GM21723 (cell line): ENCODE results near the gene ZNF333.

Experiments
- ATAC-seq: cut with Tn5 transposase; IDR thresholded peaks from one replicate; pipeline ENCODE4 v1.9.1; 2021; ENCODE audit warnings: mild to moderate bottlenecking, moderate library complexity; ENCODE audit not compliant: unreplicated experiment

Gene ZNF333

DNA sequence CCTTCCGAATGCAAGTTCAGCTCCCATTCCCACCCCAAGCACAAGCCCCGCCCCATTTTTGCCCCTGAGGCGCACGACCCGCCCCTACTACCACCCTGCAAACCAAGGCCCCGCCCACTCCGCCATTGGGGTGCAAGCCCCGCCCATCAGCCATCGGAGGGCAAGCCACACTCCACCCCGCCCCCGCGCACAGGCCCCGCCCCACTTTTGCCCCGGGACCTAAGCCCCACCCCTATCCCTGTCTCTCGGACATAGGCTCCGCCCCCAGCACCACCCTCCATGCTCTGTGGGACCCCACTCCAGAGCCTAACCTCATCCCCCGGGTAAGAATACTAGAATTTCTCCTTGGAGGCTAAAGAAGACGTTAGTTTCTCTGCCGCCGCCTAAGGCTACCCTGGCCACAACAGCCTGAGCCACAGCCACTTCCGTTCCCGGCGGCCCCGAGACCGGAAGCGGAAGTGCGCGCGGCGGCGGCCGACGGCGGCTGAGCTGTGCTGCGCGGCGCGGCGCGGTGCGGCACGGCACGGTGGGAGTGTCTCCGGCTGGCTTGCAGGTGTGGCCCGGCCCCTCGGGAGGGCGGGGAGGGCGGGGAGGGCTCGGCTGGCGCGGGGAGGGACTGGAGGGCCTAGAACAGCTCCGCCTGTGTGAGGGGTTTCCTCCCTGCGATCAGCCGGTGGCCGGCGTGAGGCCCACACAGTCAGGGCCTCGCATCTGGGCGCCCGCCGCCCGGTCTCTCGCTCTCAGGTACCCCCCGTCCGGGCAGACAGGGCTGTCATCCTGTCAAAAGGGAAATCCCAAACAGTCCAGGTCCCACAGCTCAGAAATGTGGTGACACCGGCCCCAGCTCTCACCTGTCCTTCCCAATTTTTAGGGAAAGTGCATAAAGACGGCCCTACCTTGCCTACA, at the start of gene ZNF333:
Gene ZNF333 (plus strand): TSS at position 451 of the 906 bp plus-strand sequence. CDS start 3,444 bp downstream, outside the sequence.
- peak; percentile 88 for ATAC-seq

DNA sequence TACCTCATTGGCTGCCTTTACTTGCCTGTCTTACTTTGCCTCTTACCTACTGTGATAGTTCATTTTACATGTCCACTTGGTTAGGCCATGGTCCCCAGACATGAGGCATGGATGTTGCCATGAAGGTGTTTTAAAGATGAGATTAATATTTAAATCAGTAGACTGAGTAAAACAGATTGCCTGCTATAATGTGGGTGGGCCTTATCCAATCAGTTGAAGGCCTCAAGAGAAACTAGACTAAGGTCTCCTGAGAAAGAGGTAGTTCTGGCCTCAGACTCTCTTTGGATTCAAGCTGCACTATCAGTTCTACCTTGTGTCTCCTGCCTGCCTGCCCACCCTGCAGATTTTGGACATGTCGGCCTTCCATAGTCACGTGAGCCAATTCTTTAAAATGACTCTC, 41.3 kb upstream of the ZNF333 start:
- ATAC-seq: no peak

DNA sequence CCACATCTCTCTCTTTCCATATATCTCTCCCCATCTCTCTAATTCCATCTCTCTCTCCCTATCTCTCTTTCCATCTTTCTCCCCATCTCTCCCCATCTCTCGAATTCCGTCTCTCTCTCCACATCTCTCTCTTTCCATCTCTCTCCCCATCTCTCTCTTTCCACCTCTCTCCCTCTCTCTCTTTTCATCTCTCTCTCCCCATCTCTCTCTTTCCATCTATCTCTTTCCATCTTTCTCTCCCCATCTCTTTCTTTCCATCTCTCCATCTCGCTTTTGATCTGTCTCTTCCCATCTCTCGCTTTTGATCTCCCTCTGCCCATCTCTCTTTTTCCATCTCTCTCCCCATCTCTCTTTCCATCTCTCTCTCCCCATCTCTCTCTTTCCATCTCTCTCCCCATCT, 40.8 kb upstream of the ZNF333 start:
- ATAC-seq: no peak

DNA sequence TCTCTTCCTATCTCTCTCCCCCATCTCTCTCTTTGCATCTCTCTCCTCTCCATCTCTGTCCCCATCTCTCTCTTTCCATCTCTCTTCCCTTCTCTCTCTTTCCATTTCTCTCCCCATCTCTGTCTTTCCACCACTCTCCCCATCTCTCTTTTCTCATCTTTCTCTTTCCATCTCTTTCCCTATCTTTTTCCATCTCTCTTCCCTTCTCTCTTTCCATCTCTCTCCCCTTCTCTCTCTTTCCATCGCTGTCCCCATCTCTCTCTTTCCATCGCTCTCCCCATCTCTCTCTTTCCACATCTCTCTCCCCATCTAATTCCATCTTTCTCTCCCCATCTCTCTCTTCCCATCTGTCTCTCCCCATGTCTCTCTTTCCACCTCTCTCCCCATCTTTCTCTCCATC, 39.7 kb upstream of the ZNF333 start:
- no peak for ATAC-seq

DNA sequence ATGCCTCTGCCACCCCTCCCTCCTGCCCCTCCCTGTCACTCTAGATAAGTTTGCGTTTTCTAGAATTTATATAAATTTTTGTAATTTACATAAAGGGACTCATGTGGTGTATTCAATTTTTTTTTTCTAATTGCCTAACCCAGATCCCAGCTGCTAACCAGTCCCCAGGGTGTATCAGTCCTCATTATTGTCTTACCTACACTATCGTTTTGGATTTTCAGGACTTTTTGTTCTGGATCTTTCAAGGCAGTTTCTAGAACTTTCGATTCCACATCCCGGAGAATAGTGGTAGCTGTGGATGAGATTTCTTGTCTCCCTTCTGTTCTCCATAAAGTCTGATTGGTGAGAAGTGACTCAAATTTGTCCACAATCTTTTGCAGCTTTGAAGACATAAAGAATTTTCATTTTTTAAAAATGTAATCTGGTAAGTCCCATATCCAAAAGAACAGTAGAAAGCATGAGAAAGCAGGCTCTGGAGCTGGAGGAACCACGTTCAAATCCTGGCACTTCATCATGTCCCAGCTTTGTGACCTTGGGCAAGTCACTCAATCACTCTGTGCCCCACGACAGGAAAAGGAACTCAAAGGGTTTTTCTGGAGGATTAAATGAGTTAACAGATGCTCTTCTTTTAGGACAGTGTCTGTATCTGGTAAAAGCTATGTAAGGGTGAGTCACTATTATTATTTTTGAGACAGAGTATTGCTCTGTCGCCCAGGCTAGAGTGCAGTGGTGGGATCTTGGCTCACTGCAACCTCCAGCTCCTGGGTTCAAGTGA, 34.9 kb upstream of the ZNF333 start:
- no peak for ATAC-seq

DNA sequence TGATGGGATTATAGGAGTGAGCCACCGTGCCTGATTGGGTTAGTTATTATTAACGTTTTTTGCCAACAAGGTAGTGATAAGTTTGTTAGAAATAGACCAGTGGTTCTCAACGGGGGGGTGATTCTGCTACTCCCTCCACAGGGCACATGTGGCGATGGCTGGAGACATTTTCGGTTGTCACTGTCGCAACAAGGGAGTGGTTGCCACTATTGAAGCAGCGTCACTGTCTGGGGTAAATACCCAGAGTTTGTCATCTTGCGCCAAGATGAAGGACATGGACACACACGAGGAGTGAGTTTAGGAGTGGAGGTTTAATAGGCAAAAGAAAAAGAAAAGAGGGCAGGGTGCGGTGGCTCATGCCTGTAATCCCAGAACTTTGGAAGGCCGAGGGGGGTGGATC, 34.1 kb upstream of the ZNF333 start:
- no peak for ATAC-seq

DNA sequence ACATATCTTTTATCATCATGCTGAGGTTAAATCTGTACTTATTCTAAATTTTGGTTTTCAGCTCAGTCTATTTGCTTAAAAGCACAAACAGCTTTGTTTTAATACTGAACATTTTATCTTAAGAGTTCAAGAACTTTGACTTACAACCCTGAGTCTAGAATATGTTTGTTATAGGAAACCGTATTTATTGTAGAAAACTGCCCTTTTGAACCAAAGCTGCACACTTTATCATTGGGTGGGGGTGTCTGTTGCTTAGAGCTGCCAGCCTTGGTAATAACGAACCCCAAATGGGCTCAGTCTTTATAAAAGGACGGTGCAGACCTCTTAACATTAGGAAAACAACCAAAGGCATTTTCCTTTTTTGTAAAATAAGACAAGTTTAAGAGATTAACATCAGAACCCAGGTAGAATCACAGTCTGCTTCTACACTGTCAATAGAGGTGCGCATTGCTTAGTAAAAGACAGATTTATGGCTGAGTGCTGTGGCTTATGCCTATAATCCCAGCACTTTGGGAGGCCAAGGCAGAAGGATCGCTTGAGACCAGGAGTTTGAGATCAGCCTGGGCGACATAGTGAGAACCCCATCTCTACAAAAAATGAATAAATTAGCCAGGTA, 29.9 kb upstream of the ZNF333 start:
- ATAC-seq: no peak

DNA sequence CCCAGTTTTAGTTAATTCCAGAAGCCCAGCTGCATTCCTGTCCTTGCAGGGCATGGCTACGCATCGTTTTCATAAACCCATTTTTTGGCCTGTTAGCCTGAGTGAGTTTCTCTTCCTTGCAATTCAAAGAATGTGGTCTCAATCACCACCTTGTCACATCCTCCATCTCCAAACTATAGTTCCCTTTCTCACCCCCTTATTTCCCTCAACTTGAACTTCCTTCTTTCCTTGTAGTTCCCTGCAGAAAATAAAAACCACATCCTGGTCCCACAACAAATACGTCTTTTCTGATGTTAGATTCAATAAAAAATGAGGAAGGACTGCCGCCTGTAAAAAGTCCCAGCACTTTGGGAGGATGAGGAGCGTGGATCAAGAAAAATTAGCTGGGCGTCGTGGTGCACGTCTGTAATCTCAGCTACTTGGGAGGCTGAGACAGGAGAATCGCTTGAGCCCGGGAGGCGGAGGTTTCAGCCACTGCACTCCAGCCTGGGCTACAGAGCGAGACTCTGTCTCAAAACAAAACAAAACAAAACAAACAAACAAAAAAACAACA, 28.4 kb upstream of the ZNF333 start:
- no peak for ATAC-seq

DNA sequence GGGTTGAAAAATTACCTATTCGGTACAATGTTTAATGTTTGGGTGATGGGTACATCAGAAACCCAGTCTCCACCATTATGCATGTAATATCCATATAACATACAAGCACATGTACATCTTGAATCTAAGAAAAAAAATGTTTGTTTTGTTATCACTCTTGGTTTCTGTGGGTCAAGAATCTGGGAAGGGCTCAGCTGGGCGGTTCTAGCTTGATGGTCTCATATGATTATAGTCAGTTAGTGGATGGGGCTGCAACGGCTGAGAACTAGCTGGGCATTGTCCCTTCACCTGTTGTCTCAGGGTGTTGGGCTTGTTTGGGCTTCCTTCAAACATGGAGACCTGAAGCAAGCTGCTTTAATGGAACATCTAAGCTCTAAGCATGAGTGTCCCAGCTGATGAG, 19.9 kb upstream of the ZNF333 start:
- no peak for ATAC-seq

DNA sequence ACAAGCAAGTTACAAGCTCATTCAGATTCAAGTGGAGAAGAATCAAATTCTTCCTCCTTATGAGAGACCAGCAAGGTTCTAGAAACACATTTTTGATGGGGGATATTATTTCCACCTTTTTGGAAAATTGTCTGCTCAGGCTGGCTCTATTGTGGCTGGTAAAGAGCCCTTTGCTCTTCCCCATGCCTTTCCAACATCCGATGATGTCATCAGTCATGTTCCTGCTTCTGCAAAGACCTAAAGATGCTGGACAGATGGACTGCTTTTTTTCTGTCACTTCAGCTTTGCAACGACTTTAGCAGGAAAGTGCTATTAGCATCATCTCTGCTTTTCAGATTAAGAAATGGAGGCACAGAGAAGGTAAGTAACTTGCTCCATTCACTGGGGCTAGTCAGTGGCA, 19.4 kb upstream of the ZNF333 start:
- no peak for ATAC-seq

DNA sequence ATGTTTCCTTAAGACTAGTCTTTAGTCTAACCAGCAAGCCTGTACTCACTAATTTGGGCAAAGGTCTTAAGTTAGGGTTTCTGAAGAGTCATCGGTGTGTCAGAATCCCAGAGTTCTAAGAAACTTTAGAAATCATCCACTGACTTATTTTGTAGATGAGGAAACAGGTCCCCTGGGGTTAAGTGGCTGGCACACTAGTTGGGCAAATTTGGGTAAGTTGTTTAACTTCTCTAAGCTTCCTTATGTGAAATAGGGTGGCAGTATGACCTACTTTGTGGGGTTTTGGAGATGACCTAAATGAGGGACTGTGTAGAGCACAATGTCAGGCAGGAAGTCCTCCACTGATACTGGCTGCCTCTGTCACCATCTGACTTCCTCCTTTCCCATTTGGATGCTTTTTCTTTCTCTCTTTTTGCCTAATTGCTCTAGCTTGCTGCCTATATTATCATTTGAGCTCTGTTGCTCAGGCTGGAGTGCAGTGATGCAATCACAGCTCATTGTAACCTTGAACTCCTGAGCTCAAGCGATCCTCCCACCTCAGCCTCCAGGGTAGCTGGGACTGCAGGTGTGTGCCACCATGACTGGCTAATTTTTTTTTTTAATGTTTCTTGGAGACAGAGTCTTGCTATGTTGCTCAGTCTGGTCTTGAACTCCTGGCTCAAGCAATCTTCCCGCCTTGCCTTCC, 17.5 kb upstream of the ZNF333 start:
- ATAC-seq: no peak

DNA sequence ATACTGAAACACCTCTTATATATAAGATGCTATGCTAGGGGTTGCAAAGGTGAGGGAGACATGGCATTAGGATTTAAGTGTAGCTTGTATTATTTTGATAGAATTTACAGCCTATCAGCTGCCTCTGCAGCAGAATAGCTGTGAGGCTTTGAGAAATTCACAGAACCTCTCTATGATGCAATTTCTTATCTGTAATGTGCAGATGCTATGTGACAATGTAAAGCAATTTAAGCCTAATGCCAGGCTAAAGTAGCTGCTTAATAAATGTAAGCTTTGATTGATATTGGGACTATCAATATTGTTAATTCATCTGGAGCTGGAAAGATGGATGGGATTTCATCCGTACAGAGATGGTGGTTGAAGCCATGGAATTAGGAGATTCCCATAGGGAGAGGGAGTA, 16.8 kb upstream of the ZNF333 start:
- no peak for ATAC-seq

DNA sequence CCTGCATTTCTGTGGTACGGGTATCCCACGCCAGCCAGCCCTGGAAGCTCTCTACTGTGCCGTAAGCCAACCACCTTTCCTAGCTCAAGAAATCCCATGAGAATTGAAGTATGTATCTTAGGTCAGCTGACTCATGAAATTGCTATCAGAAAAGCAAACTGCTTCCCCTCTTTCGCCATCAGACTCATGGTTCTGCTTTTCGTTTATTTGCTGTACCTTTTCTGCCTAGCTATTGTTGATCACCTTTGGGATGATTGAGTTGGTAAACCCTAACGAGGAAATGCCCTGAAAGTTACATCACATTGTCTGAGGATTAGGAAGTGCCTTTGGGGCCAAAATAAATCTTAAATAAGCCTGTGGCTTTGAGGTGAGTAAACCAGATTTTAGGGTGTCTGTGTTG, 15.1 kb upstream of the ZNF333 start, which contains the start of gene ADGRE3:
Gene ADGRE3 (minus strand): TSS at position 81 of the 400 bp plus-strand sequence. CDS start 74 bp downstream, at position 7.
- ATAC-seq: no peak

DNA sequence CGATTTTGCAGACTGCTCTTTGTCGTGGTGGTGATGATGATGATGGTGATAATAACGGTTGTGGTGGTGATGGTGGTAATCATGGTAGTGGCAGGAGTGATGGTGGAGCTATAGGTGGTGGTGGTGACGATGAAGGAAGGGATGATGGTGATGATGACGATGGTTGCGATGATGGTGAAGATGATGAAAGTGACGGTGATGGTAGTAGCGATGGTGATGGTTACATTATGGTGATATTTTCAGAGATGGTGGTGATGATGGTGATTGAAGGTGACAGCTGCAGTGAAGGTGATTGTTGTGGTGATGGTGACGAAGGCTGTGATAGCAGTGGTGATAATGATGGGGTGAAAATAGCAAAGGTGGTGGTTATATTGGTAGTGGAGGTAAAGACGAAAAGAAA, 13.1 kb upstream of the ZNF333 start:
- ATAC-seq: no peak

DNA sequence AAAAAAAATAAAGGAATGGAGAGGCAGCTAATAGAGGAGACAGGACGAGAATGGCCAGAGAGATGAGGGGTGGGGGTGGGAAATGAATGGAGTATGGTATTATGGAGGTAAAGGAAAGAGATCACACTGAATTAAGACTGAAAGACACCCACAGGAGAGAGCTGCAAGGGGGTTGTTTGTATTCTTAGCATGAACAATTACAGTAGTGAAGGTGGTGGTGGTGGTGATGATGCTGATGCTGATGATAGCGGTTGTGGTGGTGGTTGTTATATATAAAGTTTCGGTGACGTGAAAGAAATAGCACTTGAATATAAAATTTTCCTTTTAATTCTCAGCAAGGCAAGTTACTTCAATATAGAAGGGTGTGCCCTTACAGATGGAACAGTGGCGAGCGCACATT, 12.4 kb upstream of the ZNF333 start:
- no peak for ATAC-seq

DNA sequence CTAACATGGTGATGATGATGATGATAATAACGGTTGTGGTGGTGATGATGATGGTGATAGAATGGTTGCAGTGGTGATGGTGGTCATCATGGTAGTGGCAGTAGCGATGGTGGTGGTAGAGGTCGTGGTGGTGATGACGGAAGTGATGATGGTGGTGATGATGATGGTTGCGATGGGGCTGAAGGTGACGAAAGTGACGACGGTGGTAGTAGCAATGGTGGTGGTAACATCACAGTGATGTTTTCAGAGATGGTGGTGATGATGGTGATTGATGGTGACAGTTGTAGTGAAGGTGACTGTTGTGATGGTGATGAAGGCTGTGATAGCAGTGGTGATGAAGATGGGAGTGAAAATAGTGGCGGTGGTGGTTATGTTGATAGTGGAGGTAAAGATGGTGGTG, 11.6 kb upstream of the ZNF333 start:
- no peak for ATAC-seq

DNA sequence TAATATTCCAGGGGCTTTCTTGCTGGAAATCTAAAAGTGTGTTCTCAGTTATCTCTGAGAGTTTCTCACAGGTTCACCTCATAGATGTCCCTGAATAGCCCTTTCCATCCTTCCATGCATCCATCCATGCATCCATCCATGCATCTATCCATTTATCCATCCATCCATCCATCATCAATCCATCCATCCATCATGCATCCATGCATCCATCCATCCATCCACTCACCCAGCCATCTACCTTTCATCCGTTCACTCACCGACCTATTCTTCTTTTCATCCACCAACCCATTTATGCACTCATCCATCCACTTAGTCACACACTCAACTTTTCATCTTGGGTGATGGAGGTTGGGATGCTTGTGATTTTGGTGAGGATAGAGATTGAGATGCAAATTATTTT, 7.8 kb upstream of the ZNF333 start:
- ATAC-seq: no peak

DNA sequence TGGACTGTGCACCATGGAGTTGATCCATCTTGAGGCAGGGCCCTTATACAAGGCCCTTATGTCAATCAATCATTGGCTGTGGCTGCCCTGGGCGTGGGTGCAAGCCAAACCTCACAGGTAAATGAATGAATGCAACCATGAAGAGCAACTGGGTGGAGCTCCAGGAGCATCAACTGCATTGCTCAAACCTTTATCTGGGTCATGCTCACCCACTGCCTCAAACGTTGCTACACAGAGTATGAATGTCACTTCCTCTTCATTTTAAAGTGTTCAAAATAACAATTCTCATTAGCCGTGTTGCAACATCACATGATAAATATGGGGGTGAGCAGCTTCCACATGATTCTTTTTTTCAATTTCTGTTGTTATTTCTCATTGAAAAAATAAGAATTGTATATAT, 6.4 kb upstream of the ZNF333 start:
- ATAC-seq: no peak

DNA sequence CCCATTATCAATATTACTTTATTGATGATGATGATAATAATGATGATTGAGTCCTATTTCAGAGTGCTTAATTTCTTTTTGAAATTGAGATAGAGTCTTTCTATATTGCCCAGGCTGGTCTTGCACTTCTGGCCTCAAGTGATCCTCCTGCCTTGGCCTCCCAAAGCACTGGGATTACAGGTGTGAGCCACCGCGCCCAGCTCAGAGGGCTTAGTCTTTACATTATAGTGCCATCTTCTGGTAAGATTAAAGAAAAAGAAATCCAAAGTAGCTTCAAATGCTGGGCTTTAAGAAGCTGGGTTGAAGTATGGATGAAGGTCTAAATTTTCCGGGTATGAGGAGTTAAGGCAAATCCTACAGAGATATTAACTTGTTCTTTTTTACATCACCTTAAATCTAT, 3.4 kb upstream of the ZNF333 start:
- ATAC-seq: no peak

DNA sequence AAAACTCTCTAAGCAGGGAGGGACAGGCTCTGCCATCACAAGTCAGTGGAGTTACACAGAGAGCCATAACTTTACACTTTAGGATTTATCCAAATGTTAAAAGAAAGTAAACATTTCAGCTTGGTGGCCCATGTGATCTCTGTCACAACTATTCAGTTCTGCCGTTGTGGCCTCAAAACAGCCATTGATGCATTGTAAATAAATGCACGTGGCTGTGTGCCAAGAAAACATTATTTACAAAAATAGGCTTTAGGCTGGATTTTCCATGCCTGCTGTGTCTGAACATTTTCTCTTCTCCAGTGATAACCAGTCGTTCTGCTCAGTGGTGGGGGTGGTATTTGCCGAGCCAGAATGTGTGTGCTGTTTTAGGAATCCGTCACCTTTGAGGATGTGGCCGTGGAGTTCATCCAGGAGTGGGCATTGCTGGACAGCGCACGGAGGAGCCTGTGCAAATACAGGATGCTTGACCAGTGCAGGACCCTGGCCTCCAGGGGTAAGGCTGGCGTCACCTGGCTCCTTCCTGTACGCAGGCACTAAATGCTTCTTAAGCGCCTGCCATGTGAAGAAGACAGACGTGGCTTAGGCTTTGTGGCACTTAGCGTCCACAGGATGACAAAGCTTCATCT, 4.9 kb downstream of the ZNF333 start:
- no peak for ATAC-seq
